GM23338 (cell line): ENCODE data around the gene CUX1. TPM values are rescaled to one million over a fixed set of nuclear protein-coding genes. Genes with fewer than 3 reads are reported as not detected.

Experiments used
- ATAC-seq: fragments of 200-7000 bp; cut with Tn5 transposase; 3 replicates; pipeline ENCODE4 v1.9.1; 2020
- DNase-seq: peaks from one replicate; pipeline ENCODE4 v3.0.0-alpha.2; 2015; ENCODE audit warnings: low spot score
- H2AFZ ChIP-seq: fragments of 200-600 bp; sonication (generic); 2 replicates; pipeline ENCODE4 v1.8.0; 2016; ENCODE audit warnings: antibody characterized with exemption, mild to moderate bottlenecking, moderate library complexity
- H3F3A ChIP-seq: fragments of 200-600 bp; sonication (generic); replicated peaks from 2 replicates; pipeline ENCODE4 v1.8.0; 2017; ENCODE audit warnings: antibody characterized with exemption, mixed run types, low read depth
- H3K27ac ChIP-seq: fragments of 200-600 bp; sonication (generic); 2 replicates; pipeline ENCODE4 v1.6.1; 2016; ENCODE audit warnings: low read depth
- H3K27me3 ChIP-seq: fragments of 200-600 bp; sonication (generic); 2 replicates; pipeline ENCODE4 v1.8.0; 2016; ENCODE audit warnings: mild to moderate bottlenecking, mixed run types, moderate library complexity; ENCODE audit not compliant: insufficient read depth
- H3K36me3 ChIP-seq: fragments of 200-600 bp; sonication (generic); 2 replicates; pipeline ENCODE4 v1.8.0; 2016; ENCODE audit warnings: mild to moderate bottlenecking; ENCODE audit not compliant: insufficient read depth
- H3K4me1 ChIP-seq: fragments of 200-600 bp; sonication (generic); 2 replicates; pipeline ENCODE4 v1.8.0; 2016; ENCODE audit warnings: mild to moderate bottlenecking, moderate library complexity; ENCODE audit not compliant: insufficient read depth
- H3K4me2 ChIP-seq: fragments of 200-600 bp; sonication (generic); 2 replicates; pipeline ENCODE4 v1.7.1; 2017; ENCODE audit warnings: mixed run types
- H3K4me3 ChIP-seq: fragments of 200-600 bp; sonication (generic); 2 replicates; pipeline ENCODE4 v1.6.1; 2016; ENCODE audit warnings: mixed run types
- H3K79me2 ChIP-seq: fragments of 200-600 bp; sonication (generic); replicated peaks from 2 replicates; pipeline ENCODE4 v1.8.0; 2017; ENCODE audit warnings: mild to moderate bottlenecking; ENCODE audit not compliant: insufficient read depth
- H3K9me2 ChIP-seq: fragments of 200-600 bp; sonication (generic); 2 replicates; pipeline ENCODE4 v1.8.0; 2017; ENCODE audit not compliant: insufficient read depth
- H4K20me1 ChIP-seq: fragments of 200-600 bp; sonication (generic); replicated peaks from 2 replicates; pipeline ENCODE4 v1.8.0; 2017; ENCODE audit warnings: mild to moderate bottlenecking; ENCODE audit not compliant: insufficient read depth
- H3K27ac Mint-ChIP-seq: 2 replicates; pipeline ENCODE4 v1.8.0; 2020; ENCODE audit warnings: inconsistent platforms, mild to moderate bottlenecking, moderate library complexity, mixed read lengths
- H3K27me3 Mint-ChIP-seq: 3 replicates; pipeline ENCODE4 v1.8.0; 2022; ENCODE audit warnings: low read depth, mild to moderate bottlenecking, moderate library complexity, mixed read lengths, inconsistent platforms; ENCODE audit not compliant: insufficient read depth, poor library complexity
- H3K36me3 Mint-ChIP-seq: 3 replicates; pipeline ENCODE4 v1.8.0; 2021; ENCODE audit warnings: low read depth, mild to moderate bottlenecking, inconsistent platforms, moderate library complexity, mixed read lengths
- H3K4me1 Mint-ChIP-seq: 3 replicates; pipeline ENCODE4 v1.8.0; 2020; ENCODE audit warnings: mild to moderate bottlenecking, inconsistent platforms, mixed read lengths
- H3K4me3 Mint-ChIP-seq: 3 replicates; pipeline ENCODE4 v1.8.0; 2021; ENCODE audit warnings: moderate library complexity, mild to moderate bottlenecking, inconsistent platforms, mixed read lengths
- H3K9me3 Mint-ChIP-seq: 3 replicates; pipeline ENCODE4 v1.8.0; 2020; ENCODE audit warnings: moderate library complexity, mild to moderate bottlenecking, inconsistent platforms, mixed read lengths
- CREB1 ChIP-seq: fragments of 250-450 bp; sonication (Bioruptor Pico); IDR thresholded peaks from 2 replicates; pipeline ENCODE4 v1.5.0; 2020; ENCODE audit warnings: low read depth, mild to moderate bottlenecking, moderate library complexity
- EZH2 ChIP-seq: fragments of 200-600 bp; sonication (generic); IDR thresholded peaks from one replicate; pipeline ENCODE4 v1.8.0; 2017; ENCODE audit warnings: antibody characterized with exemption, mild to moderate bottlenecking, low read depth; ENCODE audit not compliant: unreplicated experiment
- EZH2phosphoT487 ChIP-seq: fragments of 200-600 bp; sonication (generic); IDR thresholded peaks from one replicate; pipeline ENCODE4 v1.8.1; 2018; ENCODE audit warnings: antibody characterized with exemption; ENCODE audit not compliant: unreplicated experiment
- JUNB ChIP-seq: IDR thresholded peaks from one replicate; pipeline ENCODE4 v1.6.1; 2016; ENCODE audit warnings: antibody characterized with exemption; ENCODE audit not compliant: unreplicated experiment
- NANOG ChIP-seq: IDR thresholded peaks from 2 replicates; pipeline ENCODE4 v1.6.1; 2016; ENCODE audit warnings: antibody characterized with exemption, borderline replicate concordance
- STAT1 ChIP-seq: IDR thresholded peaks from one replicate; pipeline ENCODE4 v1.6.1; 2016; ENCODE audit warnings: antibody characterized with exemption; ENCODE audit not compliant: unreplicated experiment
- ZNF331 ChIP-seq: fragments of 250-450 bp; sonication (Bioruptor Pico); IDR thresholded peaks from 2 replicates; pipeline ENCODE4 v1.5.0; 2020; ENCODE audit warnings: low read depth, mild to moderate bottlenecking, moderate library complexity
- ZNF462 ChIP-seq: fragments of 250-450 bp; sonication (Bioruptor Pico); IDR thresholded peaks from 2 replicates; pipeline ENCODE4 v1.5.0; 2020; ENCODE audit warnings: mild to moderate bottlenecking, moderate library complexity
- polyA plus RNA-seq: library from polyadenylated mRNA; unstranded; fragments of >200 nt; fragmentation: Nextera tagmentation; extraction: Ambion mirVana; gene quantifications from 2 replicates; pipeline ENCODE4 v1.2.1, GENCODE V29; 2016
- total RNA-seq: library from RNA; depleted of rRNA; stranded (reverse); fragments of >200 nt; shearing (Covaris generic); gene quantifications from 2 replicates; pipeline ENCODE4 v1.2.3, GENCODE V29; 2014

The CUX1 gene
- total and polyA plus RNA-seq, 2 experiments from 2014 or later, result 49.9 to 64.0 TPM

DNA sequence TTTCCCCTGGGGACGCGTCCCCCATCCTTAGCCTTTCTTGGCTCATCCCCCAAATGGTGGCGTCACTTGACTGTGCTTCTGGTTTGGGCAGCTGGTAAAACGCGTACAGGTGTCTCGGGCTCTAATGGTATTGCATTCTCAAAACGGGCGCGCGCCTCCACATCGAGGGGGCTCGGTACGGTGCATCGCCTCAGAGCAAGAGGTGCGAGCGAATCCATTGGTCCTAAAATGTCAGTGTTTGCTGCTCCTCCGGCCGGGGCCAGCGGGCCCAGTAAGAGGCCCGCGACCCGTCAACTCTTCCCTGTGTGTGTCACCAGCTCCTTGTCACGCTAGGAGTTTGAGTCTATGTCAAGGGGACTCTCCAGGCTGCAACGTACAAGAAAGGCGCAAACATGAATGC lies 378.6 kb downstream of the CUX1 start:
- H3K36me3 Mint-ChIP-seq, result peaks cover 64% of the 10 kb centered on the region
- H3K9me3 Mint-ChIP-seq, result no peaks in the 10 kb centered on the region
- 0 out of 2 replicates have a peak overlapping the region, but pooled peaks have one; percentile 45 for H3K27ac ChIP-seq
- H2AFZ ChIP-seq, result no peak overlapping the region
- TF ChIP-seq EZH2phosphoT487 (no peak), ZNF331 (CRISPR knock-in tag) (no peak), ZNF462 (CRISPR knock-in tag) (no peak), CREB1 (CRISPR knock-in tag) (no peak), NANOG (no peak), JUNB (no peak), STAT1 (no peak), EZH2 (no peak)
- no peak for ATAC-seq
- no peak overlapping the region for H3K27ac Mint-ChIP-seq
- H3K4me3 Mint-ChIP-seq, result no peak overlapping the region
- H3K36me3 ChIP-seq, result peaks cover 23% of the 10 kb centered on the region; the same call in 1 of the 2 replicates
- H3K79me2 ChIP-seq, result no peaks in the 10 kb centered on the region
- peaks cover 6% of the 10 kb centered on the region for H3K27me3 Mint-ChIP-seq
- H3K4me2 ChIP-seq, result no peak overlapping the region
- no peaks in the 10 kb centered on the region for H3F3A ChIP-seq
- no peaks in the 10 kb centered on the region for H3K9me2 ChIP-seq
- DNase-seq, result no peak
- peaks cover under 1% of the 10 kb centered on the region; the same call in 1 of the 2 replicates for H3K4me1 ChIP-seq
- no peaks in the 10 kb centered on the region; the same call in 1 of the 2 replicates for H4K20me1 ChIP-seq
- H3K27me3 ChIP-seq, result no peaks in the 10 kb centered on the region
- peaks cover 15% of the 10 kb centered on the region for H3K4me1 Mint-ChIP-seq
- H3K4me3 ChIP-seq, result no peak overlapping the region
